B cell (primary cell): ENCODE results near the gene ADCY7.

ENCODE experiments used
- CTCF ChIP-seq: fragments of 200-600 bp; IDR thresholded peaks from one replicate; pipeline ENCODE4 v1.8.0; 2022; ENCODE audit warnings: antibody characterized with exemption, mild to moderate bottlenecking
- EZH2 ChIP-seq: IDR thresholded peaks from 2 replicates; pipeline ENCODE4 v1.6.1; 2012; ENCODE audit warnings: borderline replicate concordance, low read depth, mild to moderate bottlenecking, moderate library complexity, low read length; ENCODE audit not compliant: insufficient read depth, poor library complexity, severe bottlenecking

DNA sequence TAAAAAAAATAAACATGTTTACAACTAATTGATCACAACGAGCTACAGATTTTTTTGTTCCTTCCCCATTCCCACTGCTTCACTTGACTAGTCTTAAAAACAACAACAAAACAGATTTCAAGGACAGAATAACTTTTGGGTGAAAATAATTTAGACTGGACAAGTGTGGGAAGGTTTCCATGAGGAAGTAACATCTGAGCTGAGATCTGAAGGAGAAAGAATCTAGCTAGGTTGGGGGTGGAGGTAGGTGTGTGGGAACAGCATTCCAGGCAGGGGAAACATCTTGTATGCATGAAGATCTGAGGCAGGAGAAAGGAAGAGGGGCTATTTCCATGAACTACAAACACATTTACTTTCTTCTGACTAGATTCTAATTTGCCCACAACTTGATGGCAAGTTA lies 93.3 kb downstream of the ADCY7 start:
- TF ChIP-seq CTCF (no peak), EZH2 (no peak)
